HG02981 (cell line): ENCODE measurements around the gene TBC1D1.
"Not testable (repeated sequence)": the region's sequence is repeated elsewhere in the genome, so short reads cannot be mapped to it uniquely, and the experiment has no call there.

Source experiments
- ATAC-seq: cut with Tn5 transposase; IDR thresholded peaks from one replicate; pipeline ENCODE4 v1.9.1; 2021; ENCODE audit warnings: mild to moderate bottlenecking, moderate library complexity; ENCODE audit not compliant: unreplicated experiment

Gene TBC1D1

GRCh38 chr4:38009949-38010348 lies 119.1 kb downstream of the TBC1D1 start:
- no peak for ATAC-seq

DNA sequence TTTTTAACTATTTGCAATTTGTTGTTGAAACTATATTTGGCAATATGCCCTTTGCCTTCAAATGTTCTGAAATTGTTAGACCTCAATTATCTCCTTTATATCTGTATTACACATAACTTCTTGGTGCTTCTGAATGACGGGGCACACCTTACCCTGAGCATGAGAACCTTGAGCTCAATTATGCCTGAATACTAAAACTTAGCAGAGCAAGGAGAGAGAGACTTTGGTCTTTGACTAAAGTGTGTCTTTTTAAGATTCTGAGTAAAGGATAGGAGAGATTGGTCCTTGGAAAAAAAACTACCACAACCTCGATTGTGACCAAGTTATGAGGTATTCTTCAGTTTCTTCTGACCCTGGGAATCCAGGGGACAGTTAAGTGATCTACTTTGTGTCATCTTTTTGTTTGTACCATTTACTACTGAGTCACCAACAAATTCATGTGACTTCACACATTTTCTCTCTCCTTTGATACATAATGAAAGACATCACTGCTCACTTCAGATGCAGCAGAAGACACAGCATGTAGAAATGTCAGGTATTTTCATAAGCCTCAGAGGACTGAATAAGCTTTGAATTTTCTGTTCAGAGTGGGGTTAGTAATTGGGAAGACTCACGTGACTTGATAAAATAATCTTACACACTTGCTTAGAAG lies 120.8 kb downstream of the TBC1D1 start:
- no peak for ATAC-seq

GRCh38 chr4:38013461-38014366 lies 122.8 kb downstream of the TBC1D1 start:
- ATAC-seq, result no peak

GRCh38 chr4:38014421-38014852 lies 123.6 kb downstream of the TBC1D1 start:
- no peak for ATAC-seq

- ATAC-seq, result no peak
Measured at GRCh38 chr4:38015886-38016515, 125.1 kb downstream of the TBC1D1 start.

- ATAC-seq, result no peak
Measured at GRCh38 chr4:38016698-38017097, 125.8 kb downstream of the TBC1D1 start.

- ATAC-seq, result no peak
Measured at GRCh38 chr4:38017609-38018008, 126.7 kb downstream of the TBC1D1 start.

DNA sequence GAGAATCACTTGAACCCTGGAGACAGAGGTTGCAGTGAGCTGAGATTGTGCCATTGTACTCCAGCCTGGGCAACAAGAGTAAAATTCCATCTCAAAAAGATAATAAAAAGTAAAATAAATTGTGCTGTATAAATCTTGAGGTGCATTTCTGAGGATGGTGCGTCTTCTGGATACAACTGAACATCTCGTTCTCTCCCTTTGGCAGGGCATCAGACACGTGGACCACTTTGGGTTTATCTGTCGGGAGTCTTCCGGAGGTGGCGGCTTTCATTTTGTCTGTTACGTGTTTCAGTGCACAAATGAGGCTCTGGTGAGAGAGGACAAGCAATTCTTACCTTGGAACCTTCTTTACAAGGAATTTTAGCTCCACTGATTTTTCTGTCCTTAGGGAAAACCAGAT lies 129.5 kb downstream of the TBC1D1 start:
- ATAC-seq, result no peak

GRCh38 chr4:38020961-38021360 lies 130.1 kb downstream of the TBC1D1 start:
- not testable (repeated sequence) for ATAC-seq

- ATAC-seq, result no peak
Measured at GRCh38 chr4:38021751-38022150, 130.9 kb downstream of the TBC1D1 start.

DNA sequence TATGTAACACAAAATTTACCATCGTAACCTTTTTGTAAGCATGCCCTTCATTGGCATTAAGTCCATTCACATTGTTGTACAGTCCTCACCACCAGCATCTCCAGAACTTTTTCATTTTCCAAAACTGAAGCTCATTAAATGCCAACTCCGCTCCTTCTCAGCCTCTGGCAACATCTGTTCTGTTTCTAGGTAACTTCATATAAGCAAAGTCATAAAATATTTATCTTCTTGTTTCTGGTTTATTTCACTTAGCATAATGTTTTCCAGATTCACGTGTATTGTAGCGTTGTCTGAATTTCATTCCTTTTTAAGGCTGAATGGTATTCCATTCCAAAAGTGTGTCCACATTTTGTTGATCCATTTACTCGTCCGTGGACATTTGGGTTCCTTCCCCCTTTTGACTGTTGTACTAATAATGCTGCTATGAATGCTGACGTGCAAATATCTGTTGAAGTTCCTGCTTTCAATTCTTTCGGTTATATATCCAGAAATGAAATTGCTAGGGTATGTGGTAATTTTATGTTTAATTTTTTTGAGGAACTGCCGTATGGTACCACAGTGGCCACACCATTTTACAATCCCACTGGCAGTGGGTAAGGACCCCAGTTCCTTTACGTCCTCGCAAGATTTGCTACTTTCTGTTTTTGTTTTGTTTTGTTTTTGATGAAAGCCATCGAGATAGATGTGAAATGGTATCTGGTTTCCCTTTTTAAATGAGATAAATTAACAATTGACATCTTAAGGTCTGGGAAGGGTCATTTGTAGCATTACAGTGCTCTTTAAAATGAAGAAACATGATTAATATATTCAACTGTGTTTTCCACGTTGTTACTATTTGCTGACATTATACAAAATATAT lies 132.7 kb downstream of the TBC1D1 start:
- ATAC-seq, result no peak

DNA sequence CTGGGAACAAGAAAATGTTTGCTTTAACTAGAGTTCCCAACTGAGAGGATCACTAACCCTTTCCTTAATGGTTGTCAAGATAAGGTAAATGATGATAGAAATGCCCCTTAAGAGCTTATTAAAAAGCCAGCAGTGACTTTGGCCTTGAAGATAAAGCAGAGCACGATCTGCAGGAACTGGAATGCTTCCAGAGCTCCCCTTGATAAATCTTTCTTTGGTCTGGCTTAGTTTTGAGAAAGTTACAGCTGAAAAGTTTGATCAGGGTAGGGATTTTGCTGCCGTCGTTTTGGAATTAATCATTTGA lies 133.3 kb downstream of the TBC1D1 start:
- no peak for ATAC-seq

- no peak for ATAC-seq
Measured at GRCh38 chr4:38025665-38026064, 134.8 kb downstream of the TBC1D1 start.

GRCh38 chr4:38026158-38026740 lies 135.4 kb downstream of the TBC1D1 start:
- no peak for ATAC-seq

DNA sequence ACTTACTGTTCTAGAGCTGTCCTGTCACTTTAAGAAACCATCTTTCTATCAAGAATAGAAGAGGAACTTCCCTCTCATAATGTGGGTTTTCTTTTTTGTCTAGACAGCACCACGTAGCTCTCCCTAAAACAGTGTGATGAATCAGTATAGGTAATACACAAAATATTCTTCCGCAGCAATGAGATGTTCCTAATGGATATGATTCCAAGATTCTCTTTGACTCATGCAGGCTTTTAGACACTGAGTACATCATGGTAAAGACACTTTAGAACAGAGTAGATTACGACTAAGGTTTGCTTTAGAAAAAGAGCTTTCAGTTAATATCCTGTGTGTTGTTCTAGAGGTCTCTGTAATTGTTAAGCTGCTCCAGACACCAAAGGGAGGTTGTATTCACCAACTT lies 139.1 kb downstream of the TBC1D1 start:
- no peak for ATAC-seq

GRCh38 chr4:38034986-38035882 lies 144.3 kb downstream of the TBC1D1 start:
- no peak for ATAC-seq

GRCh38 chr4:38036548-38036947 lies 145.7 kb downstream of the TBC1D1 start:
- no peak for ATAC-seq

DNA sequence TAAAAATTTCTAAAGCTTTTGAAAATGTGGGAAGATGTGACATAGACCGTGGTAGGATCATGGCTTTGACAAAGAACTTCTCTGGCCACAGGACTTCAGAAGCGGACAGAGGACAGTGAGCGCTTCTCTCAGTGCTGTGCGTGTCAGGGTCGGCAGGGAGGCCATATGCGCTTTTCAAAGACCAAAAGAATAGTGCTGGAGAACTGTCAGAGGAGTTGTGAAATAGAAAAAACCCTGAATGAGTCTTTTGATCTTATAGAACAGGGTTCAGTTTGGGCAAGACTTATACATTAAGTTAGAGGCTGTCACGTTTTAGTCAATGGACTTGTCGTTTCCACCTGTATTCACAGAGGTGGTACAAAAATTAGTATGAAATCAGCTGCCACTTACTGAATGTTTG lies 146.7 kb downstream of the TBC1D1 start:
- no peak for ATAC-seq

- ATAC-seq, result no peak
Measured at GRCh38 chr4:38040619-38041018, 149.7 kb downstream of the TBC1D1 start.

GRCh38 chr4:38044060-38044459 lies 153.2 kb downstream of the TBC1D1 start:
- ATAC-seq, result no peak
